ENCODE results near the gene C9. TPM values are rescaled to one million over a fixed set of nuclear protein-coding genes. Genes with fewer than 3 reads are reported as not detected.

The C9 gene
- polyA plus RNA-seq, 1 donor from 2014 or later = not detected

DNA sequence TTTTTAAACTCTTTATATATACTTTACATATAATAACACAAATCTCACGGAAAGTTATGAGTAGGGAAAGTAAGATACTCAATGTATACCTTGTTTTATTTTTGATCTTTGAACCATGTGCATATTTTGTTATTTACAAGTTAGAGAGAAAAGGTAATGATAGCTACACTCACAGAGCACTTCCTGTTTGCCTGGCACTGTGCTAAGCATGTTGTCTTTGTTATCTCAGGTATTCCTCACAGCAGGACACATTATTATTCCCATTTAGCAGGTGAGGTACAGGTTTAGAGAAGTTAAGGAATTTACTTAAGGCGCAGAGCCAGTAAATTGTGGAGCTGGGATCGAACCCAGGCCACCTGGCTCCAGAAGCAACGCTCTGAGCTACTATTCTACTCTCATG, 3.0 kb downstream of the C9 start:
- H2AFZ ChIP-seq (ENCODE audit: low read depth, low read length) = no peak overlapping the region
- no peak overlapping the region for H3K27ac ChIP-seq (ENCODE audit: low read length)

DNA sequence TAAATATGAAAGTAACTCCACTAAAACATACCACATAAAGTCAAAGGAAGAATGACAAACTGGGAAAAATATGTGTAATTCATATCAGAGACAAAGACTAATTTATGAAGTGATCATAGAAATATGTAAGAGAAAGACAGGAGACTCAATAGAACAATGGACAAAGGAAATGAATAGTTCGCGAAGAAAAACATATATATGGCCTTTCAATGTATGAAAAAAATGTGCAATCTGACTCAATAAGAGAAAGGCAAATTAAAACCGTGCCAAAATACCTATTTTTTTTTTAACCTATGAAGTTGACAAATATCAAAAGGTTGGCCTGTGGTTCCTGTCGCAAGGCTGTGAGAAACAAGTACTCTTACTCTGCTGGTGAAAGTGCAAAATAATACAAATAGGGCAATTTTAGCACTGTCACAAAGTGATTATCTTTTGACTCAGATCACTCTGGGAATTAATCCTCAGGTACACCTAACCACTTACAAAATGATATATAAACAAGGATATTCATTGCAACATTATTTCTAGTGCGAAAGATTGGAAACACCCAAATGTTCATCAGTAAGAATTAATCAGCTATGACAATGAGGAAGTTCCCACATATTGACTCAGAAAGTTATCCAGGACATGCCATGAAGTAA, 3.7 kb downstream of the C9 start:
- Histone ChIP-seq H3K36me3 (ENCODE audit: insufficient read depth, low read length) (no peaks in the 10 kb centered on the region), H4K20me1 (ENCODE audit: insufficient read depth) (no peaks in the 10 kb centered on the region), H3K79me2 (replicated peaks; ENCODE audit: insufficient read depth, low read length) (no peaks in the 10 kb centered on the region), H3K4me2 (ENCODE audit: low read length) (no peak overlapping the region), H2AFZ (ENCODE audit: low read depth, low read length) (no peak overlapping the region), H3K9me3 (ENCODE audit: low read length) (no peaks in the 10 kb centered on the region), H3K4me3 (ENCODE audit: low read length) (no peak overlapping the region), H3K9me2 (ENCODE audit: insufficient read depth, low read length) (no peaks in the 10 kb centered on the region), H3F3A (ENCODE audit: insufficient read depth, low read length, poor library complexity, severe bottlenecking) (no peaks in the 10 kb centered on the region), H3K9ac (ENCODE audit: low read length) (no peak overlapping the region), H3K27ac (ENCODE audit: low read length) (no peak overlapping the region), H3K27me3 (ENCODE audit: insufficient read depth, low read depth, low read length) (no peaks in the 10 kb centered on the region)
- no peak for TF ChIP-seq MXI1 (conservative IDR thresholded peaks at IDR 0.05; ENCODE audit: poor library complexity, severe bottlenecking)
- TF ChIP-seq EP300 (conservative IDR thresholded peaks at IDR 0.05; ENCODE audit: poor library complexity, severe bottlenecking) = no peak
- no peak for TF ChIP-seq EZH2 (IDR thresholded peaks at IDR 0.05; ENCODE audit: borderline replicate concordance, insufficient read depth, low read length, poor library complexity, severe bottlenecking)
- no peak for TF ChIP-seq POLR2AphosphoS5 (IDR thresholded peaks at IDR 0.05)
- no peak for TF ChIP-seq SMC3 (conservative IDR thresholded peaks at IDR 0.05; ENCODE audit: poor library complexity)
- TF ChIP-seq, protein P1, sequence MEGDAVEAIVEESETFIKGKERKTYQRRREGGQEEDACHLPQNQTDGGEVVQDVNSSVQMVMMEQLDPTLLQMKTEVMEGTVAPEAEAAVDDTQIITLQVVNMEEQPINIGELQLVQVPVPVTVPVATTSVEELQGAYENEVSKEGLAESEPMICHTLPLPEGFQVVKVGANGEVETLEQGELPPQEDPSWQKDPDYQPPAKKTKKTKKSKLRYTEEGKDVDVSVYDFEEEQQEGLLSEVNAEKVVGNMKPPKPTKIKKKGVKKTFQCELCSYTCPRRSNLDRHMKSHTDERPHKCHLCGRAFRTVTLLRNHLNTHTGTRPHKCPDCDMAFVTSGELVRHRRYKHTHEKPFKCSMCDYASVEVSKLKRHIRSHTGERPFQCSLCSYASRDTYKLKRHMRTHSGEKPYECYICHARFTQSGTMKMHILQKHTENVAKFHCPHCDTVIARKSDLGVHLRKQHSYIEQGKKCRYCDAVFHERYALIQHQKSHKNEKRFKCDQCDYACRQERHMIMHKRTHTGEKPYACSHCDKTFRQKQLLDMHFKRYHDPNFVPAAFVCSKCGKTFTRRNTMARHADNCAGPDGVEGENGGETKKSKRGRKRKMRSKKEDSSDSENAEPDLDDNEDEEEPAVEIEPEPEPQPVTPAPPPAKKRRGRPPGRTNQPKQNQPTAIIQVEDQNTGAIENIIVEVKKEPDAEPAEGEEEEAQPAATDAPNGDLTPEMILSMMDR (IDR thresholded peaks at IDR 0.05; ENCODE audit: poor library complexity, severe bottlenecking) = no peak
- TF ChIP-seq RAD21 (conservative IDR thresholded peaks at IDR 0.05) = no peak
- TF ChIP-seq, protein P2, sequence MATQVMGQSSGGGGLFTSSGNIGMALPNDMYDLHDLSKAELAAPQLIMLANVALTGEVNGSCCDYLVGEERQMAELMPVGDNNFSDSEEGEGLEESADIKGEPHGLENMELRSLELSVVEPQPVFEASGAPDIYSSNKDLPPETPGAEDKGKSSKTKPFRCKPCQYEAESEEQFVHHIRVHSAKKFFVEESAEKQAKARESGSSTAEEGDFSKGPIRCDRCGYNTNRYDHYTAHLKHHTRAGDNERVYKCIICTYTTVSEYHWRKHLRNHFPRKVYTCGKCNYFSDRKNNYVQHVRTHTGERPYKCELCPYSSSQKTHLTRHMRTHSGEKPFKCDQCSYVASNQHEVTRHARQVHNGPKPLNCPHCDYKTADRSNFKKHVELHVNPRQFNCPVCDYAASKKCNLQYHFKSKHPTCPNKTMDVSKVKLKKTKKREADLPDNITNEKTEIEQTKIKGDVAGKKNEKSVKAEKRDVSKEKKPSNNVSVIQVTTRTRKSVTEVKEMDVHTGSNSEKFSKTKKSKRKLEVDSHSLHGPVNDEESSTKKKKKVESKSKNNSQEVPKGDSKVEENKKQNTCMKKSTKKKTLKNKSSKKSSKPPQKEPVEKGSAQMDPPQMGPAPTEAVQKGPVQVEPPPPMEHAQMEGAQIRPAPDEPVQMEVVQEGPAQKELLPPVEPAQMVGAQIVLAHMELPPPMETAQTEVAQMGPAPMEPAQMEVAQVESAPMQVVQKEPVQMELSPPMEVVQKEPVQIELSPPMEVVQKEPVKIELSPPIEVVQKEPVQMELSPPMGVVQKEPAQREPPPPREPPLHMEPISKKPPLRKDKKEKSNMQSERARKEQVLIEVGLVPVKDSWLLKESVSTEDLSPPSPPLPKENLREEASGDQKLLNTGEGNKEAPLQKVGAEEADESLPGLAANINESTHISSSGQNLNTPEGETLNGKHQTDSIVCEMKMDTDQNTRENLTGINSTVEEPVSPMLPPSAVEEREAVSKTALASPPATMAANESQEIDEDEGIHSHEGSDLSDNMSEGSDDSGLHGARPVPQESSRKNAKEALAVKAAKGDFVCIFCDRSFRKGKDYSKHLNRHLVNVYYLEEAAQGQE (IDR thresholded peaks at IDR 0.05; ENCODE audit: borderline replicate concordance) = no peak
- no peak for TF ChIP-seq TAF1 (IDR thresholded peaks at IDR 0.05; ENCODE audit: low read depth)

More for the DNA sequence above, 3.0 kb downstream of the C9 start:
- H3K27me3 ChIP-seq (ENCODE audit: insufficient read depth, low read depth, low read length) = no peaks in the 10 kb centered on the region
- no peak overlapping the region for H3K4me3 ChIP-seq (ENCODE audit: low read length)
- H4K20me1 ChIP-seq (ENCODE audit: insufficient read depth) = no peaks in the 10 kb centered on the region
- TF ChIP-seq RAD21 (conservative IDR thresholded peaks at IDR 0.05) = no peak
- TF ChIP-seq EZH2 (IDR thresholded peaks at IDR 0.05; ENCODE audit: borderline replicate concordance, insufficient read depth, low read length, poor library complexity, severe bottlenecking) = no peak
- no peaks in the 10 kb centered on the region for H3K9me3 ChIP-seq (ENCODE audit: low read length)
- no peaks in the 10 kb centered on the region for H3F3A ChIP-seq (ENCODE audit: insufficient read depth, low read length, poor library complexity, severe bottlenecking)
- H3K79me2 ChIP-seq (replicated peaks; ENCODE audit: insufficient read depth, low read length) = no peaks in the 10 kb centered on the region
- H3K36me3 ChIP-seq (ENCODE audit: insufficient read depth, low read length) = no peaks in the 10 kb centered on the region
- H3K4me2 ChIP-seq (ENCODE audit: low read length) = no peak overlapping the region
- no peak overlapping the region for H3K9ac ChIP-seq (ENCODE audit: low read length)
- no peaks in the 10 kb centered on the region for H3K9me2 ChIP-seq (ENCODE audit: insufficient read depth, low read length)

Data from neural cell (in vitro differentiated cells).